Stimulated activated CD8-positive, alpha-beta memory T cell treated with anti-CD3 and anti-CD28 coated beads, Interleukin-4, amount 100 ng/mL, for 48 hours (primary cell): ENCODE data around the gene ACTC1.

Experiments used
- DNase-seq: peaks from one replicate; pipeline ENCODE4 v3.0.0-alpha.2; 2020

ACTC1 gene

GRCh38 chr15:34799149-34800101 lies 4.1 kb upstream of the ACTC1 start:
- DNase-seq, result no peak

DNA sequence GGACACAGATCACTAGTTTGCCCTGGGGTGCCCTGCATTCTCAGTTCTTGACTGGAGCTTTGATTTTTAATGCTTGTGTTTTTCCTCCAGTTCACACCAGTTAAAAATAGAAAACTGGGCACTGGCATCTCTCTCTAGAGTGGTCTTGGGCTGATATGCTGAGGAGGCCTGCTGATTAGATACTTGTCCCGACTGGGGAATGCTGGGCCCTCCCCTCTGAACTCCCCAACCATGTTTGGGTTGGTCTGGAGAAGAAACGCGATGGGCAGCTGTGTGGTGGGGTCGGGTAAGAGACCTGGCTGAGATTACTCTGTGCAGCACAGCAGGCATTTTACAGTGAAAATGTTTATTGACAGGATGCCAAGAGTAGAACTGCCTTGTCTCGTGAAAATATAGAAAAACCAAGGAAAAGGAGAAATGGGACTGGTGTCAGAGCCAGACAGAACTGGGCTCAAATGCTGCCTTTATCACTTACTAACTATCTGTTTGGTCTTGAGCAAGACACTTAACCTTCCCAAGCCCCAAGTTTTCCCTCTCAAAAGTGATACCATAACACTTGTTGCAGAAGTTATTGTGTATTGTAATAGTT lies 1.6 kb upstream of the ACTC1 start:
- no peak for DNase-seq

GRCh38 chr15:34794590-34795206 lies 651 bp downstream of the ACTC1 start:
- DNase-seq, result no peak

DNA sequence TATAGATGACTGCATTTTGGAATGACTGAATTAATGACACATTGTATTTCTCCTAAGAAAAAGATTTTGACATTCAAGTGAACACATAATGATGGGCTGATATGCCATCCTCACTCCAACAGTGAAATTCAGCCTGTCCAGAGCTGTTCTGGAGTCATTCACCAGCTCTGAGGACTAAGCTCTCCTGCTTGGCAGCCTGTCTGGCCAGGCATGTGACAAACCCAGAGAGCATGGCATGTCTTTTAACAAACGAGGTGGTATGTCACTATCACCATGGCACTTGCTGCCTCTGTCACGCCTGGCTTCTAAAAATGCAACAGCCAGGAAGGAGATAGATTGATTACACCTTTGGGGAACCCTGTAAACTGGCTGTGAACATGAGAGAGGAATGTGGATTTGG lies 1.4 kb downstream of the ACTC1 start:
- DNase-seq, result no peak

- DNase-seq, result no peak
Observed at GRCh38 chr15:34793071-34793470, 2.3 kb downstream of the ACTC1 start.

- DNase-seq, result no peak
Observed at GRCh38 chr15:34791701-34792100, 3.6 kb downstream of the ACTC1 start.

GRCh38 chr15:34790121-34790520 lies 5.2 kb downstream of the ACTC1 start:
- DNase-seq, result no peak

DNA sequence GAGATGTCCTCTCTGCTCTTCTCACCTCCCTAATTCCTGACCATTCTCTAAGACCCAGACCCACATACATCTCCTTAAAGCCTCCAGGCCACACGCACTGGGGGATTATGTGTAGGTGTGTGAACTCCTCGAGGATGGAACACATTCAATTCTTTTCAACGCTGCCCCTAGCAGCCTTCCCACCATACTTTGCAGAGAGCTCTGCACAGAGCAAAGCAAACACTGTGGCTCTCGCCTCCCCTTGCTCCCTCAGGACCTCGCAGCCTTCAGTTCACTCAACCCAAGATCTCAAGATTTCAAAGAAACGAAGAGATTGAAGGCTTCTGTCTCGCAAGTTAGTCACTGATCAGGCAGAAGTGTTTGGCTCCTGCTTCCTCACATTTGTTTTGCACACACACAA lies 6.0 kb downstream of the ACTC1 start:
- no peak for DNase-seq

DNA sequence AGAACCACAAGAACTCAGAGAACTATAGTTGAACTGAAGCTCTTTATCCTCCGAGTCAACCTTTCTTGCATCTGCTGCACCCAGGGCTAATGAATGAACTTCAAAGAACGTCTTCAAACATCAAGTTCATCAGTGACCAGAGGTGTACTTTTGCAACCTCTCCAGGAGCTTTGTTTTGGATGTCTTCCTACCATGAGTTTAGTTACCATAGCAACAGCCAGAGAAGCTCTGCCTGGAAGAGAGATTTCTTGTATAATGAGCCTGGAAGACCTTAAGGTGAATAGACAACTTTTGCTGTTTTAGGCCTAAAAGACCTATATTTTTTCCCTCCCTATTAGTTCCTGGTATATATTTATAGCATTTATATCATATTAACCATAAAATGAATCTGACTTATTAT lies 9.1 kb downstream of the ACTC1 start:
- DNase-seq, result no peak

- no peak for DNase-seq
Observed at GRCh38 chr15:34783991-34784390, 11.4 kb downstream of the ACTC1 start.

- DNase-seq, result no peak
Observed at GRCh38 chr15:34783431-34783830, 11.9 kb downstream of the ACTC1 start.

GRCh38 chr15:34782901-34783300 lies 12.4 kb downstream of the ACTC1 start:
- no peak for DNase-seq

DNA sequence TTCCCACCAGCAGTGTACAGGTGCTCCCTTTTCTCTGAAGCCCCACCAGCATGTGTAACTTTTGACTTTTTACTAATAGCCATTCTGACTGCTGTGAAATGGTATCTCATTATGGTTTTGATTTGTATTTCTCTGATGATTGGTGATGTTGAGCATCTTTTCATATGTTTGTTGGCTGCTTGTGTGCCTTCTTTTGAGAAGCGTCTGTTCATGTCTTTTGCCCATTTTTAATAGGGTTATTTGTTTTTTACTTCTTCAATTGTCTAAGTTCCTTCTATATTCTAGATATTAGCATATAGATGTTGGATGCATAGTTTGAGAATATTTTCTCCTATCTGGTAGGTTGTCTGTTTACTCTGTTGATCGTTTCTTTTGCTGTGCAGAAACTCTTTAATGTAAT lies 14.6 kb downstream of the ACTC1 start:
- DNase-seq, result no peak

- no peak for DNase-seq
Observed at GRCh38 chr15:34776606-34777105, 18.7 kb downstream of the ACTC1 start.

DNA sequence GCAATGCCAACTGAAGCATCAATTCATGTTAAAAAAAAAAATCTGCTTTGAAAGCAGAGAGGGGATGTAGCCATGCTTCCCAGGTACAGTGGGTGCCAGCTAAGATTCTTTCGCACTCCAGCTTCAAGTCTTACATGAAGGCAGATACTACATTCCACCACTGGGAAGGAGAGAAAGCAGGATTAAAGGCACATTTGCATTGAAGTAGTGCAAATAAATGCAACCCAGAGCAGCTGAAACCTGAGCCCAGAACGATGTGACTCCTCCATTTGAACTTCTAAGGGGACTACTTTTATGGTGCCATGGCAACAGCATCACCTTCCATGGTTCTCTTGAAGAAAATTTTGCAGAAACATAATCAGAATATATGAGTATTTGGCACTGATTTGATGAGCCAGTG lies 21.4 kb downstream of the ACTC1 start:
- DNase-seq, result no peak

- no peak for DNase-seq
Observed at GRCh38 chr15:34773013-34773412, 22.3 kb downstream of the ACTC1 start.

- DNase-seq, result no peak
Observed at GRCh38 chr15:34772312-34772711, 23.0 kb downstream of the ACTC1 start.

DNA sequence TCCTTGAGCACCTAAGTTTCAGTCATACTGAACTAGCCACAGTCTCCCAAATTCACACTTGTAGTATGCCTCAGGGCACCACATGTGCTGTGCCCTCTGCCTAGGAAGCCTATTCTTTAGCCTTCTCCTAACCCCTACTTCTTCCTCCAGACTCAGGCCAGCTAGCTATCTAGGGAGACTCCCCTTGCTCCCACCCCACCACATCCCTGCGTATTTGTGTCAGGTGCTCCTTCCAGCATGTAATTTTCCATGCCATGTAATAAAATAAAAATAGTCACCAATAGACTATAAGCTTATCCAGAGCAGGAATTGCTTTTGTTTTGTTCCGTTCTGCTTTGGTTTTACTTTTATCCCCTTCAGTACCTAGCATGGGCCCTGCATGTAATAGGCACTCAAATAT lies 25.6 kb downstream of the ACTC1 start:
- no peak for DNase-seq

DNA sequence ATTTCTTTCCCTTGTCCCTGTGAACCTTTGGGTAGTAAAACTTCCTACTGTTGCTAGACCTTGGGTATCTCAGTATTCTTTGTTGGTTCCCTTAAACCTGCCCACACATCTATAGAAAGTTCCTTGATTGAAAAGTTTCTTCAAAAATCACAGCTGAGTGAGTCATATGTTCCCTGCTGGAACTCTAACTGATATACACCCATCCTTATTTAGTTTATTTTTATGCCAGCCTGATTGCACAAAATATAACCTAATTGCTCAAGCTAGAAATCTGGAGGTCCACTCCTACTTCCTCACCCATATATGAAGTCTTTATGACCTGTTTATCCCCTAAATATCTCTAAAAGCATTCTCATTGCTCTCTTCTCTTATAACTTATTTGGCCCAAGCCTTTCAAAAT lies 26.8 kb downstream of the ACTC1 start:
- no peak for DNase-seq

DNA sequence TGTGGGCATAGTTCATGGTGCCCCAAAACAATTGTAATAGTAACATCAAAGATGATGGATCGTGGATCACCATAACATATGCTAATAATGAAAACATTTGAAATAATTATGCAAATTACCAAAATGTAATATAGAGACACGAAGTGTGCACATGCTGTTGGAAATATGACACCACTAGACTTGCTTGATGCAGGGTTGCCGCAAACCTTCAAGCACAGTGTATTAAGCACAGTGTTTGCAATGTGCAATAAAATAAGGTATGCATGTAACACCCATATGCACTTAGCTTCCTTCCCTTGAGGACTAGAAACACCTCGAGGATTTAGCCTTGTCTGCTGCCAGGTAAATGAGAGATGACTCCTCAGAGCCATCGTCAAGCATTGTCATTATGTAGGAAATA lies 29.6 kb downstream of the ACTC1 start:
- no peak for DNase-seq

- no peak for DNase-seq
Observed at GRCh38 chr15:34760909-34761308, 34.4 kb downstream of the ACTC1 start.

GRCh38 chr15:34759992-34760391 lies 35.4 kb downstream of the ACTC1 start:
- DNase-seq, result no peak

DNA sequence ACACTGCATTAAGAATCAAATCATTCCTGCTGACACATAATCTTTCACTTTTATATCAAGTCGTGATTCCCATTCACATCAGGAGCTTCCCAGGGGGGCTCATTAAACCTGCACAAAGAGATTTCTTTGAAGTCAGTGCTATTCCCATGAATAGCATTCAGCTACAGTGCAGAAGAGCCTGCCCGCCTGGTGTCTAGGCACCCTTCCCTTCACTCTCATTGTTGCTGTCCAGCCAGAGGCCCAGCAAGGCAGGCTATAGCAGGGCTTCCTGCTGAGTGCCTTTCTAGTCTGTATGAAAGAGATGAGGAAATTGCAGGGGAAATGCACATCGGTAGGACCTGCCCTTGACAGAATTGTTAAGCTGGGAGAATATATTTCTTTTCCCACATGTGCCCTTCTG lies 36.0 kb downstream of the ACTC1 start:
- DNase-seq, result no peak

- DNase-seq, result no peak
Observed at GRCh38 chr15:34757262-34757661, 38.1 kb downstream of the ACTC1 start.
